Spleen (tissue), 11 donors: ENCODE results near the gene WSCD1. TPM values are rescaled to one million over a fixed set of nuclear protein-coding genes. Genes with fewer than 3 reads are reported as not detected.

ENCODE experiments used
- DNase-seq: peaks from one replicate; pipeline ENCODE4 v3.0.0-alpha.2; 2020
- H3K27ac ChIP-seq, 8 donors: fragments of 200-600 bp; sonication (generic) in 7 of 8; 1 replicate in 4 of 8; 2 replicates in 4 of 8; pipeline versions ENCODE4 v1.5.0 to v1.8.0; 2016 to 2021; ENCODE audit warnings: inconsistent platforms in 4 of 8, mild to moderate bottlenecking in 4 of 8, moderate library complexity in 1 of 8
- H3K27me3 ChIP-seq, 7 donors: fragments of 200-600 bp; sonication (generic) in 6 of 7; replicated peaks in 1 of 7; 1 replicate in 4 of 7; 2 replicates in 3 of 7; pipeline versions ENCODE4 v1.5.0 to v1.8.0; 2016 to 2021; ENCODE audit warnings: inconsistent platforms in 3 of 7, mild to moderate bottlenecking in 1 of 7
- H3K36me3 ChIP-seq, 6 donors: fragments of 200-600 bp; sonication (generic) in 5 of 6; 1 replicate in 4 of 6; 2 replicates in 2 of 6; pipeline versions ENCODE4 v1.5.0 to v1.8.0; 2016 to 2021; ENCODE audit warnings: inconsistent platforms in 2 of 6
- H3K4me1 ChIP-seq, 6 donors: fragments of 200-600 bp; sonication (generic) in 5 of 6; 1 replicate in 3 of 6; 2 replicates in 3 of 6; pipeline versions ENCODE4 v1.5.0 to v1.8.0; 2016 to 2021; ENCODE audit warnings: inconsistent platforms in 3 of 6
- H3K4me3 ChIP-seq, 8 donors: fragments of 200-600 bp; sonication (generic) in 7 of 8; 1 replicate in 4 of 8; 2 replicates in 4 of 8; pipeline versions ENCODE4 v1.5.0 to v1.8.0; 2016 to 2021; ENCODE audit warnings: inconsistent platforms in 4 of 8, mild to moderate bottlenecking in 4 of 8, moderate library complexity in 2 of 8
- H3K9me3 ChIP-seq, 8 donors: fragments of 200-600 bp; sonication (generic) in 7 of 8; 1 replicate in 4 of 8; 2 replicates in 4 of 8; pipeline versions ENCODE4 v1.5.0 to v1.8.0; 2016 to 2021; ENCODE audit warnings: inconsistent platforms in 4 of 8
- POLR2A ChIP-seq, 3 donors: fragments of 450-650 bp; IDR thresholded peaks; one replicate each; pipeline ENCODE4 v1.5.1; 2017; ENCODE audit warnings: antibody characterized with exemption in 3 of 3, mild to moderate bottlenecking in 1 of 3
- POLR2AphosphoS5 ChIP-seq, 3 donors: sonication (generic); formaldehyde crosslinking; IDR thresholded peaks; one replicate each; pipeline ENCODE4 v1.5.1; 2017; ENCODE audit warnings: antibody characterized with exemption in 3 of 3
- WGBS, 5 donors: extraction: QIAGEN DNeasy Blood & Tissue Kit in 3 of 5; methylation state at CpG; one replicate each; pipeline versions ENCODE4 v1.1.5 to v1.1.7; 2013 to 2018; 5-methylcytosine and 5-hydroxymethylcytosine counted together
- intact Hi-C: fragments of 100-400 bp; cut with DNase I; formaldehyde crosslinking; loops from one replicate; pipeline ENCODE4 v1.15.0; 2023; ENCODE audit warnings: low total_unique reads
- polyA plus RNA-seq, 3 donors: library from polyadenylated mRNA; stranded (reverse); fragments of 200-250 nt; gene quantifications; one replicate each; pipeline ENCODE4 v1.2.1, GENCODE V29; 2013
- total RNA-seq, 7 donors: library from RNA; depleted of rRNA in 3 of 7; stranded (reverse); fragments of >200 nt in 3 of 7; fragmentation: NEBNext Ultra II Directional in 4 of 7; extraction: Animal tissue kit (Norgen Biotek cat#: 25700) in 4 of 7; gene quantifications; one replicate each; pipeline versions ENCODE4 v1.1.0 to v1.2.1, GENCODE V29; 2016 to 2021
- TF ChIP-seq, protein P1 (sequence below), 11 experiments: fragments of 200-600 bp in 7 of 11; fragments of 450-650 bp in 4 of 11; sonication (generic) in 4 of 11; IDR thresholded peaks in 8 of 11; conservative IDR thresholded peaks in 3 of 11; 1 replicate in 7 of 11; 2 replicates in 4 of 11; pipeline versions ENCODE4 v1.4.0 to v1.8.0; 2016 to 2021; ENCODE audit warnings: antibody characterized with exemption in 11 of 11, inconsistent platforms in 4 of 11, mild to moderate bottlenecking in 1 of 11
- donor health status: healthy with polysubstance abuse.
- donor health status: DM: no; HTN: no; CAD: no; lungs with moderate emphysema.
- donor health status: DM: no; HTN: no; CAD: no.
- donor health status: Bipolar disorder and iron deficiency.
- donor health status: healthy.
- donor health status: DM: no; HTN: no; CAD: no.
- donor health status: DM: yes; HTN: yes; CAD: no.

WSCD1 gene
- total and polyA plus RNA-seq, 10 donors: 2.4 to 84.1 (median 44.3) TPM

DNA sequence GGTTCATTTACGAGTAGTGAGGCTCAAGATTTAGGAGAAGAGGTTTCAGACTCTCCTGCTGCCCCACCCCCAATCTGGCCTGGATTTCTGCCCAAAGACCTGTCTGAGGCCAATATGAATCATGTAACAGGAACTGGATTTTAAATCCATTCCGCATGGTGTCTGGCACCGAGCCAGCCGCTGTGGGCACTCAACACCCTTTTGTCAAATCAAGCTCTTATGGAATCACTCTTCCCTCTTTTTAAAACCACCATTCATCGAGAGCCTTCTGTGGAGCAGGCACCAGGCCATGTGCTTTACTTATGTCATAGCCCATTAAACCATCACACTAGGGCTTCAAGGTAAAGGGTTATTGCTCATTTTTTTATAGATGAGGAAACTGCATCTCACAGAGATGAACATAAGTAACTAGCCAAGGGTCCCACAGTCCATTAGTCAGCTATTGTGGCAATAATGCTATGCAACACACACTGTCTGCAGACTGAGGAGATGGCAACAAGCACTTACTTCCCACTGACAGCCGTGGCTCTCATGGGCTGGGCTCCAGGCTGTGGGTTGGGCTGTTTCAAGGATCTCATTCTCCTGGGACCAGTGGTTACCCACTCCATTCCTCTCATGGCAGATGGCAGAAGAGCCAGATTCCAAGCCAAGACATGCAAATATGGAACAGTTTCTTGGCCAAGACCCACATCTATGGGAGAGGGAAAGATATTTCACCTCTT, 93.6 kb downstream of the WSCD1 start:
- Histone ChIP-seq H3K27ac (no peak overlapping the region), H3K36me3 (no peaks in the 10 kb centered on the region), H3K4me1 (peaks cover 0 to 13% (median 0%) of the 10 kb centered on the region in 6 donors), H3K4me3 (no peak overlapping the region), H3K9me3 (no peaks in the 10 kb centered on the region), H3K27me3 (peaks cover 0 to 24% (median 0%) of the 10 kb centered on the region in 7 donors)
- 55 to 72% (median 66%) methylated on average over 6 of the region's 6 CpGs for WGBS, 5 donors
- TF ChIP-seq, protein P1, sequence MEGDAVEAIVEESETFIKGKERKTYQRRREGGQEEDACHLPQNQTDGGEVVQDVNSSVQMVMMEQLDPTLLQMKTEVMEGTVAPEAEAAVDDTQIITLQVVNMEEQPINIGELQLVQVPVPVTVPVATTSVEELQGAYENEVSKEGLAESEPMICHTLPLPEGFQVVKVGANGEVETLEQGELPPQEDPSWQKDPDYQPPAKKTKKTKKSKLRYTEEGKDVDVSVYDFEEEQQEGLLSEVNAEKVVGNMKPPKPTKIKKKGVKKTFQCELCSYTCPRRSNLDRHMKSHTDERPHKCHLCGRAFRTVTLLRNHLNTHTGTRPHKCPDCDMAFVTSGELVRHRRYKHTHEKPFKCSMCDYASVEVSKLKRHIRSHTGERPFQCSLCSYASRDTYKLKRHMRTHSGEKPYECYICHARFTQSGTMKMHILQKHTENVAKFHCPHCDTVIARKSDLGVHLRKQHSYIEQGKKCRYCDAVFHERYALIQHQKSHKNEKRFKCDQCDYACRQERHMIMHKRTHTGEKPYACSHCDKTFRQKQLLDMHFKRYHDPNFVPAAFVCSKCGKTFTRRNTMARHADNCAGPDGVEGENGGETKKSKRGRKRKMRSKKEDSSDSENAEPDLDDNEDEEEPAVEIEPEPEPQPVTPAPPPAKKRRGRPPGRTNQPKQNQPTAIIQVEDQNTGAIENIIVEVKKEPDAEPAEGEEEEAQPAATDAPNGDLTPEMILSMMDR (IDR thresholded peaks at IDR 0.05 in 8 of 11, conservative IDR thresholded peaks at IDR 0.05 in 3 of 11): no peak
- TF ChIP-seq POLR2AphosphoS5 (IDR thresholded peaks at IDR 0.05) (no peak), POLR2A (IDR thresholded peaks at IDR 0.05) (no peak)
- intact Hi-C loops: no loop called here
- DNase-seq: no peak

DNA sequence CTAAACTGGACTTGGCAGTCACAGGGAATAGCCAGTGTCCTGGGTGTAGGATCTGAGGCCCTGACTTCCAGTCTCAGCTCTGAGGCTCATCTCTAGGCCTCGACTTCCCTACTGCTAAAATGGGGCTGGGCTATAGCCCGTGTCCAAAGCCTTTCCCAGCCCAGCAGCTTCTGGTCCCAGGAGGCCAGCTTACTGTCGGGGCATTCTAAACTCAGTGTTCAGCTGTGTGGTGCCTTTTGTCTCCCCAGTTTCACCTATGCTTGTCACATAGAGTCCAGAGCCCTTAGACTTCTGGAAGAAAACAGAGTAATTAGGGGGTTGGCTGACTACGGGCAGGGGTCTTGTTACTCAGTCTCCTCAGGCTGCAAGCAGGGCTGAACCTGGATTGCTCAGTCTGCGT, 94.8 kb downstream of the WSCD1 start:
- TF ChIP-seq POLR2A (IDR thresholded peaks at IDR 0.05): no peak
- no peak for TF ChIP-seq POLR2AphosphoS5 (IDR thresholded peaks at IDR 0.05)
- TF ChIP-seq, protein P1 (IDR thresholded peaks at IDR 0.05 in 8 of 11, conservative IDR thresholded peaks at IDR 0.05 in 3 of 11): no peak
- Histone ChIP-seq H3K4me1 (peaks cover 0 to 9% (median 0%) of the 10 kb centered on the region in 6 donors), H3K4me3 (no peak overlapping the region), H3K27me3 (peaks cover 0 to 25% (median 0%) of the 10 kb centered on the region in 7 donors), H3K9me3 (no peaks in the 10 kb centered on the region), H3K36me3 (no peaks in the 10 kb centered on the region), H3K27ac (no peak overlapping the region)
- intact Hi-C loops: no loop called here
- WGBS, 5 donors: 84 to 93% (median 87%) methylated on average over 5 of the region's 5 CpGs
- DNase-seq: no peak

DNA sequence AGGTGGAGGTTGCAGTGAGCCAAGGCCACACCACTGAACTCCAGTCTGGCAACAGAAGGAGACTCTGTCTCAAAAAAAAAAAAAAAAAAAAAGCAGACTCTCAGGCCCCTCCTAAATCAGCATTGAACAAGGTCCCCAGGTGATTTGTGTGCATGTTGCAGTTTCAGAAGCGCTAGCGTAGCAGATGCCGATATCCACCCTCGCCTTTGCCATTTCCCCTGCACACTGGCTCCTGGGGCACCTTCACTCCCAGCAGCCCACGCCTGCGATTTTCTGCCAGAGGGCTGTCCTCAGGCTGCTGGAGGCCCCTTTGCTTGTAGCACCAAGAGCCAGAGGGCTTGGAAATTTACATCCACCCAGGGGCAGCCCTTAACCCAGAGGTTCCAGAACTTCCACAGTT, 95.6 kb downstream of the WSCD1 start:
- 78 to 96% (median 91%) methylated on average over 6 of the region's 6 CpGs for WGBS, 5 donors
- H3K36me3 ChIP-seq: no peaks in the 10 kb centered on the region
- no peak for DNase-seq
- intact Hi-C loops: no loop called here
- H3K27ac ChIP-seq: no peak overlapping the region
- no peak for TF ChIP-seq POLR2A (IDR thresholded peaks at IDR 0.05)
- no peak for TF ChIP-seq POLR2AphosphoS5 (IDR thresholded peaks at IDR 0.05)
- TF ChIP-seq, protein P1 (IDR thresholded peaks at IDR 0.05 in 8 of 11, conservative IDR thresholded peaks at IDR 0.05 in 3 of 11): no peak
- no peaks in the 10 kb centered on the region for H3K9me3 ChIP-seq
- H3K27me3 ChIP-seq: peaks cover 0 to 25% (median 0%) of the 10 kb centered on the region in 7 donors
- peaks cover 0 to 5% (median 0%) of the 10 kb centered on the region in 6 donors for H3K4me1 ChIP-seq
- no peak overlapping the region for H3K4me3 ChIP-seq

DNA sequence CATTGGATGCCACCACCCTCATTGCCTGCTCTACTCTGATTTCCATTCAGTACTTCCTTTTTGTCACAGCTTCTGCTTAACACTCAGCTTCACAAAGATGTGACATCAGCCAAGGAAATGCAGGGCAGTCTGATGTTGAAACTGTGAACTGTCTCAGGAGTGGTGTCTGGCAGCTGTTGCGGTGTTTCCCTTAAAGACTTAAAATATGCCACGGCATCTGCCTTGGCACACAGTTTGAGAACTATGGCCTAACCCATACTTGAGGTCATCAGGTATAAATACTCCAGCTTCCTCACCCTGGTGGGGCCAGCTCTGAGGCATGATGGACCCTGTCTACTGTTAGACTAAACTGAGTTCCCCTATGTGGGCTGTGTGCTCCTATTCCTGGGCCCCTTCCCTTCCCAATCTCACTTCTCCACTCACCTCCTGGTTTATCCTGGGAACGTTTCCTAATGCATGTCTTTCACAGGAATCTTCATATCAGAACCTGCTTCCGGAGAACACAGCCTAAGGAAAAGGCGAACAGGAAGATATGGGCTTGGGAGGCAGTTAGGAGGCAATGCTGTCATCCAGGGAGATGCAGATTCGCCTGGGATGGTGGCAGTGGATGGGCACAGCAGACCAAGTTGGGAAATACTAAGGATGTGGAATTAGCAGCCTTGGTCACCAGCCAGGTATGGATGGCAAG, 96.5 kb downstream of the WSCD1 start:
- 46 to 58% (median 52%) methylated on average over 6 of the region's 6 CpGs for WGBS, 5 donors
- Histone ChIP-seq H3K9me3 (no peaks in the 10 kb centered on the region), H3K4me1 (peaks cover 0 to 5% (median 0%) of the 10 kb centered on the region in 6 donors), H3K27ac (no peak overlapping the region), H3K4me3 (no peak overlapping the region), H3K36me3 (no peaks in the 10 kb centered on the region), H3K27me3 (peaks cover 0 to 25% (median 0%) of the 10 kb centered on the region in 7 donors)
- no peak for DNase-seq
- intact Hi-C loops: no loop called here
- no peak for TF ChIP-seq POLR2AphosphoS5 (IDR thresholded peaks at IDR 0.05)
- no peak for TF ChIP-seq POLR2A (IDR thresholded peaks at IDR 0.05)
- TF ChIP-seq, protein P1 (IDR thresholded peaks at IDR 0.05 in 8 of 11, conservative IDR thresholded peaks at IDR 0.05 in 3 of 11): no peak
